Hepatocyte (in vitro differentiated cells): ENCODE measurements around the gene IL18.

Experiments
- EZH2phosphoT487 ChIP-seq: fragments of 200-600 bp; sonication (generic); IDR thresholded peaks from one replicate; pipeline ENCODE4 v1.6.1; 2018; ENCODE audit warnings: antibody characterized with exemption, mild to moderate bottlenecking, low read depth, moderate library complexity; ENCODE audit not compliant: unreplicated experiment, severe bottlenecking
- TF ChIP-seq, protein P1 (sequence below): fragments of 200-600 bp; sonication (generic); IDR thresholded peaks from 2 replicates; pipeline ENCODE4 v1.5.1; 2016; ENCODE audit warnings: antibody characterized with exemption, mild to moderate bottlenecking; ENCODE audit not compliant: poor library complexity

DNA sequence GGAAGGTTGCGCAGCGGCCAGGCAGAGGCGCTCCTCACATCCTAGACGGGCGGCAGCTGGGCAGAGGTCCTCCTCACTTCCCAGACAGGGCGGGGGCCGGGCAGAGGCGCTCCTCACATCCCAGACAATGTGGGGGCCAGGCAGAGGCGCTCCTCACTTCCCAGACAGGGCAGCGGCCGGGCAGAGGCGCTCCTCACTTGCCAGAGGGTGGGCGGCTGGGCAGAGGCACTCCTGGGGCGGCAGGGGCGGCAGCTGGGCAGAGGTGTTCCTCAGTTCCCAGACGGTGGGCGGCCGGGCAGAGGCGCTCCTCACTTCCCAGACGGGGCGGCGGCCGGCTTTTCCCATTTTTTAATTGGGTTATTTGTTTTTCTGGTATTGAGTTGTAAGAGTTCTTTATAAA is 42.2 kb upstream of the IL18 start:
- TF ChIP-seq, protein P1, sequence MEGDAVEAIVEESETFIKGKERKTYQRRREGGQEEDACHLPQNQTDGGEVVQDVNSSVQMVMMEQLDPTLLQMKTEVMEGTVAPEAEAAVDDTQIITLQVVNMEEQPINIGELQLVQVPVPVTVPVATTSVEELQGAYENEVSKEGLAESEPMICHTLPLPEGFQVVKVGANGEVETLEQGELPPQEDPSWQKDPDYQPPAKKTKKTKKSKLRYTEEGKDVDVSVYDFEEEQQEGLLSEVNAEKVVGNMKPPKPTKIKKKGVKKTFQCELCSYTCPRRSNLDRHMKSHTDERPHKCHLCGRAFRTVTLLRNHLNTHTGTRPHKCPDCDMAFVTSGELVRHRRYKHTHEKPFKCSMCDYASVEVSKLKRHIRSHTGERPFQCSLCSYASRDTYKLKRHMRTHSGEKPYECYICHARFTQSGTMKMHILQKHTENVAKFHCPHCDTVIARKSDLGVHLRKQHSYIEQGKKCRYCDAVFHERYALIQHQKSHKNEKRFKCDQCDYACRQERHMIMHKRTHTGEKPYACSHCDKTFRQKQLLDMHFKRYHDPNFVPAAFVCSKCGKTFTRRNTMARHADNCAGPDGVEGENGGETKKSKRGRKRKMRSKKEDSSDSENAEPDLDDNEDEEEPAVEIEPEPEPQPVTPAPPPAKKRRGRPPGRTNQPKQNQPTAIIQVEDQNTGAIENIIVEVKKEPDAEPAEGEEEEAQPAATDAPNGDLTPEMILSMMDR, result no peak
- no peak for TF ChIP-seq EZH2phosphoT487
